ENCODE measurements around the gene SCD5.

The SCD5 gene

DNA sequence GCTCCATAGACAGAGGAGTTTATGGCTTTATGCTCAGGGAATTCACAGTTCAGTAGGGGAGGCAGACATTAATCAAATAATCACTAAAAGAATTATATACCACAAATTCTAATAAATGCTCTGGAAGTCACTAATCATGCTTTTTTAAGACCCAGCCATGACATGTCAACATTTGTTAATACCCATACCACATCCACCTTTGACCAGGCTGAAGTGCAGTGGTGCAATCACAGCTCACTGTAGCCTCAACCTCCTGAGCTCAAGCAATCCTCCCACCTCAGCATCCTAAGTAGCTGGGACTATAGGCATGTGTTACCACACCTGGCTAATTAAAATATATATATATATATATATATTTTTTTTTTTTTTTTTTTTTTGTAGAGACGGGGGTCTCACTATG lies 12.8 kb upstream of the SCD5 start:
- Histone ChIP-seq H3K9ac (ENCODE audit: low read depth, low read length, poor library complexity) (no peak overlapping the region), H2AFZ (ENCODE audit: low read length) (no peak overlapping the region), H2BK5ac (ENCODE audit: low read length) (no peak overlapping the region), H2BK120ac (ENCODE audit: low read depth, low read length) (no peak overlapping the region), H4K91ac (ENCODE audit: low read depth, low read length, poor library complexity) (no peak overlapping the region), H3K36me3 (replicated peaks in 1 of 2; ENCODE audit: control insufficient read depth in 2 of 2, insufficient read depth in 2 of 2, low read length in 2 of 2) (no peaks in the 10 kb centered on the region), H2BK12ac (ENCODE audit: low read length) (no peak overlapping the region), H3K4me1 (ENCODE audit: control insufficient read depth in 2 of 2, insufficient read depth in 1 of 2, low read depth in 1 of 2, low read length in 2 of 2) (peaks cover 4 to 10% of the 10 kb centered on the region in 2 donors), H3K79me1 (ENCODE audit: low read depth, low read length) (no peaks in the 10 kb centered on the region), H3K23ac (ENCODE audit: low read depth, low read length, poor library complexity) (no peak overlapping the region), H3K27me3 (ENCODE audit: control insufficient read depth in 3 of 3, insufficient read depth in 3 of 3, low read depth in 1 of 3, low read length in 3 of 3) (no peaks in the 10 kb centered on the region), H3K27ac (replicated peaks; ENCODE audit: low read length) (no peak overlapping the region), H3K14ac (ENCODE audit: low read length) (no peak overlapping the region), H3K18ac (ENCODE audit: low read length) (no peak overlapping the region), H3K4ac (ENCODE audit: low read length) (no peak overlapping the region), H3K4me3 (ENCODE audit: low read length in 2 of 2) (no peak overlapping the region), H3K9me3 (replicated peaks in 1 of 2; ENCODE audit: control insufficient read depth in 2 of 2, insufficient read depth in 1 of 2, low read depth in 1 of 2, low read length in 2 of 2) (peaks cover 0 to 2% of the 10 kb centered on the region in 2 donors), H3K4me2 (ENCODE audit: insufficient read depth, low read length, poor library complexity, severe bottlenecking) (no peak overlapping the region), H4K8ac (ENCODE audit: low read depth, low read length) (peak overlapping the region; percentile 82), H2AK5ac (ENCODE audit: low read depth, low read length) (no peak overlapping the region), H2BK15ac (ENCODE audit: low read length) (no peak overlapping the region)
- no CpG with 5 or more reads among the region's 1 CpG for WGBS, 2 donors (ENCODE audit: extremely low coverage in 2 of 2, insufficient read length in 2 of 2, insufficient replicate concordance in 1 of 2)
- DNase-seq (ENCODE audit: low spot score), result no peak

DNA sequence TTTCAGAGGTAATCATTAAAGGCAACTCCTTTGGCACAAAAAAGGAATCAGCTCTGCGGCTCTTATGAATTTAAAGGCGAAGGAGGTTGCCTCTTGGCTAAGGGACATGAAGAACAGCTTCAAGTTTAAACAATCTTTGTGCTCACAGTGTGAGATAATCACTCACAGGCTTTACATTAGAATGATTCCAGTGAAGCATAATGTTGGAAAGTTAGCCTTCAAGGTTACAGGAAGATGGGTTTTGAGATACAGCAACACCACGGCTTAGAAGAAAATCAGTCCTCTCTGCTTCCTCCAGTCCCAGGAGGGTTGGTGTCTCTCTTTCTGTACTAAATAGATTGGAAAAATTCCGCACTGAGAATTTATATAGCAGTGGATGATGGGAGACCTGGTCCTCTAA lies 11.6 kb upstream of the SCD5 start:
- DNase-seq (ENCODE audit: low spot score), result no peak
- Histone ChIP-seq H2BK15ac (ENCODE audit: low read length) (no peak overlapping the region), H2BK120ac (ENCODE audit: low read depth, low read length) (no peak overlapping the region), H3K9me3 (replicated peaks in 1 of 2; ENCODE audit: control insufficient read depth in 2 of 2, insufficient read depth in 1 of 2, low read depth in 1 of 2, low read length in 2 of 2) (peaks cover 0 to 2% of the 10 kb centered on the region in 2 donors), H2AK5ac (ENCODE audit: low read depth, low read length) (no peak overlapping the region), H3K36me3 (replicated peaks in 1 of 2; ENCODE audit: control insufficient read depth in 2 of 2, insufficient read depth in 2 of 2, low read length in 2 of 2) (no peaks in the 10 kb centered on the region), H3K27ac (replicated peaks; ENCODE audit: low read length) (no peak overlapping the region), H3K9ac (ENCODE audit: low read depth, low read length, poor library complexity) (no peak overlapping the region), H3K4me3 (ENCODE audit: low read length in 2 of 2) (no peak overlapping the region), H3K14ac (ENCODE audit: low read length) (no peak overlapping the region), H2BK5ac (ENCODE audit: low read length) (no peak overlapping the region), H3K23ac (ENCODE audit: low read depth, low read length, poor library complexity) (no peak overlapping the region), H3K4ac (ENCODE audit: low read length) (no peak overlapping the region), H4K8ac (ENCODE audit: low read depth, low read length) (no peak overlapping the region), H3K27me3 (ENCODE audit: control insufficient read depth in 3 of 3, insufficient read depth in 3 of 3, low read depth in 1 of 3, low read length in 3 of 3) (no peaks in the 10 kb centered on the region), H4K91ac (ENCODE audit: low read depth, low read length, poor library complexity) (no peak overlapping the region), H3K4me2 (ENCODE audit: insufficient read depth, low read length, poor library complexity, severe bottlenecking) (no peak overlapping the region), H3K79me1 (ENCODE audit: low read depth, low read length) (no peaks in the 10 kb centered on the region), H3K4me1 (ENCODE audit: control insufficient read depth in 2 of 2, insufficient read depth in 1 of 2, low read depth in 1 of 2, low read length in 2 of 2) (peaks cover 4 to 10% of the 10 kb centered on the region in 2 donors), H2BK12ac (ENCODE audit: low read length) (no peak overlapping the region), H2AFZ (ENCODE audit: low read length) (peak overlapping the region; percentile 38), H3K18ac (ENCODE audit: low read length) (no peak overlapping the region)
- WGBS, 2 donors (ENCODE audit: extremely low coverage in 2 of 2, insufficient read length in 2 of 2, insufficient replicate concordance in 1 of 2), result no CpG with 5 or more reads among the region's 4 CpGs

DNA sequence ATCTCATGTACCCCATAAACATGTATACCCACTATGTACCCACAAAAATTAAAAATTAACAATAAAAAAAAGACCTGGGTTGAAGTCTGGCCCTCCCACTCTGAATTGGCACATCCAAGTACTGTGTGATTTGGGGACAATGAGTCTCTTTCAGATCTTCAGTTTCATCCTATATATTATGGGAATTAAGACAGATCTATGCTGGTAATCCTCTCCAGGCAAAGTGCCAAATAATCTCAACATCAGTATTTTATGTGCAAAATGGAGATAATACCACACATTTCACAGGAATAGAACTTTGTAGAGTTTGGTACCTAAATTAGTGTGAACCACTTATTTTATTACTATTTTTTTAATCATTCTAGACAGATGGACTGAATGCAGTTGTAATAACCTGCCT lies 11.0 kb upstream of the SCD5 start:
- Histone ChIP-seq H3K27me3 (ENCODE audit: control insufficient read depth in 3 of 3, insufficient read depth in 3 of 3, low read depth in 1 of 3, low read length in 3 of 3) (peaks cover 0 to 4% (median 0%) of the 10 kb centered on the region in 3 experiments), H4K8ac (ENCODE audit: low read depth, low read length) (no peak overlapping the region), H3K9ac (ENCODE audit: low read depth, low read length, poor library complexity) (no peak overlapping the region), H3K27ac (replicated peaks; ENCODE audit: low read length) (no peak overlapping the region), H3K79me1 (ENCODE audit: low read depth, low read length) (no peaks in the 10 kb centered on the region), H3K36me3 (replicated peaks in 1 of 2; ENCODE audit: control insufficient read depth in 2 of 2, insufficient read depth in 2 of 2, low read length in 2 of 2) (no peaks in the 10 kb centered on the region), H3K4me2 (ENCODE audit: insufficient read depth, low read length, poor library complexity, severe bottlenecking) (no peak overlapping the region), H2BK120ac (ENCODE audit: low read depth, low read length) (no peak overlapping the region), H3K23ac (ENCODE audit: low read depth, low read length, poor library complexity) (no peak overlapping the region), H2BK5ac (ENCODE audit: low read length) (no peak overlapping the region), H2BK12ac (ENCODE audit: low read length) (no peak overlapping the region), H3K4me1 (ENCODE audit: control insufficient read depth in 2 of 2, insufficient read depth in 1 of 2, low read depth in 1 of 2, low read length in 2 of 2) (peaks cover 4 to 10% of the 10 kb centered on the region in 2 donors), H3K14ac (ENCODE audit: low read length) (no peak overlapping the region), H3K4ac (ENCODE audit: low read length) (no peak overlapping the region), H4K91ac (ENCODE audit: low read depth, low read length, poor library complexity) (no peak overlapping the region), H2AFZ (ENCODE audit: low read length) (no peak overlapping the region), H2BK15ac (ENCODE audit: low read length) (no peak overlapping the region), H3K4me3 (ENCODE audit: low read length in 2 of 2) (no peak overlapping the region), H3K18ac (ENCODE audit: low read length) (no peak overlapping the region), H2AK5ac (ENCODE audit: low read depth, low read length) (no peak overlapping the region), H3K9me3 (replicated peaks in 1 of 2; ENCODE audit: control insufficient read depth in 2 of 2, insufficient read depth in 1 of 2, low read depth in 1 of 2, low read length in 2 of 2) (peaks cover 0 to 2% of the 10 kb centered on the region in 2 donors)
- no peak for DNase-seq (ENCODE audit: low spot score)

DNA sequence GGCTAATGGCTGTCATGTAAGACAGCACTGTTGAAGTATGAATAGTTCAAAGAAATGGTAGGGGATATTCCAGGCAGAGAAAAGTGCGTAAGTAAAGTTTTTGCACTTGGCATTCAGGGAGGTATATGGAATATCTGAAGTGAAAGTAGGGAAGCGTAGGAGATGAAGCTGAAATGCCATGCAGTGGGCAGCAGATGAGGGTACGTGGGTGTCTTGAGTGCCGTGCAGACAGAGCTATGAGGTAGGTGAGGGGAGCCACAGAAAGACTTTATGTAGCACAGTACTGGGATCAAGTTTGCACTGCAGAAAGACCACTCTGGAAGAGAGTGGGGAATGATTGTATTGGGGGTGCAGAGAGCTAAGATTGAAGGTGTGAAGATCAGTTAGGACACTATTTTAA lies 5.2 kb upstream of the SCD5 start:
- peak overlapping the region in 1 of 2 donors; percentile 34 for H3K4me3 ChIP-seq (ENCODE audit: low read length in 2 of 2)
- no peak overlapping the region for H3K18ac ChIP-seq (ENCODE audit: low read length)
- H2BK120ac ChIP-seq (ENCODE audit: low read depth, low read length), result no peak overlapping the region
- H2AK5ac ChIP-seq (ENCODE audit: low read depth, low read length), result no peak overlapping the region
- H3K4ac ChIP-seq (ENCODE audit: low read length), result no peak overlapping the region
- H3K9ac ChIP-seq (ENCODE audit: low read depth, low read length, poor library complexity), result no peak overlapping the region
- no peak overlapping the region for H4K91ac ChIP-seq (ENCODE audit: low read depth, low read length, poor library complexity)
- no peak overlapping the region for H2BK5ac ChIP-seq (ENCODE audit: low read length)
- no peak overlapping the region for H2AFZ ChIP-seq (ENCODE audit: low read length)
- no peak overlapping the region for H4K8ac ChIP-seq (ENCODE audit: low read depth, low read length)
- H3K36me3 ChIP-seq (replicated peaks in 1 of 2; ENCODE audit: control insufficient read depth in 2 of 2, insufficient read depth in 2 of 2, low read length in 2 of 2), result no peaks in the 10 kb centered on the region
- H3K4me1 ChIP-seq (ENCODE audit: control insufficient read depth in 2 of 2, insufficient read depth in 1 of 2, low read depth in 1 of 2, low read length in 2 of 2), result peaks cover 8 to 9% of the 10 kb centered on the region in 2 donors
- no peak overlapping the region for H3K14ac ChIP-seq (ENCODE audit: low read length)
- DNase-seq (ENCODE audit: low spot score), result no peak
- no peak overlapping the region for H3K23ac ChIP-seq (ENCODE audit: low read depth, low read length, poor library complexity)
- H3K9me3 ChIP-seq (replicated peaks in 1 of 2; ENCODE audit: control insufficient read depth in 2 of 2, insufficient read depth in 1 of 2, low read depth in 1 of 2, low read length in 2 of 2), result peaks cover 0 to 1% of the 10 kb centered on the region in 2 donors
- no peak overlapping the region for H3K4me2 ChIP-seq (ENCODE audit: insufficient read depth, low read length, poor library complexity, severe bottlenecking)
- H3K27me3 ChIP-seq (ENCODE audit: control insufficient read depth in 3 of 3, insufficient read depth in 3 of 3, low read depth in 1 of 3, low read length in 3 of 3), result peaks cover 0 to 19% (median 0%) of the 10 kb centered on the region in 3 experiments
- no peak overlapping the region for H2BK12ac ChIP-seq (ENCODE audit: low read length)
- no peak overlapping the region for H3K27ac ChIP-seq (replicated peaks; ENCODE audit: low read length)
- H2BK15ac ChIP-seq (ENCODE audit: low read length), result no peak overlapping the region
- WGBS, 2 donors (ENCODE audit: extremely low coverage in 2 of 2, insufficient read length in 2 of 2, insufficient replicate concordance in 1 of 2), result no CpG with 5 or more reads among the region's 4 CpGs
- no peaks in the 10 kb centered on the region for H3K79me1 ChIP-seq (ENCODE audit: low read depth, low read length)

All from neuronal stem cell (in vitro differentiated cells).